ENCODE measurements around the gene CDKAL1.

CDKAL1 gene

DNA sequence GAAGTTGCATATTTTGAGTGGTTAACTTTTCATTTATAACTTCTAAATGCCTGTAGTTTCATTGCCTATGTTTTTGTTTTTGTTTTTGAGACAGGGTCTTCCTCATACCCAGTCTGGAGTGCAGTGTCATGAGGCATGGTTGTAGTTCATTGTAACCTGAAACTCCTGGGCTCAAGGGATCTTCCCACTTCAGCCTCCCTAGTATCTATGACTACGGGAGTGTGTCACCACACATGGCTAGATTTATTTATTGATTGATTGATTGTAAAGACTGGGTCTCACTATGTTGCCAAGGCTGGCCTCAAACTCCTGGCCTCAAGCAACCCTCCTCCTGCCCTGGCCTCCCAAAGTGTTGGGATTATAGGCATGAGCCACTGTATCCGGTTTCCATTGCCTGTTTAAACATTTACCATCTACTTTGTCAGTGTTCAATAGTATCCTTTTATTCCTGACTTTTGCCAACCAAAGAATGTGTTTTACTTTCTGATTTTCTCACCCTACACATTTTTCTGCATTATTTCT lies 144.6 kb downstream of the CDKAL1 start:
- no peak for DNase-seq (ENCODE audit: low spot score)

DNA sequence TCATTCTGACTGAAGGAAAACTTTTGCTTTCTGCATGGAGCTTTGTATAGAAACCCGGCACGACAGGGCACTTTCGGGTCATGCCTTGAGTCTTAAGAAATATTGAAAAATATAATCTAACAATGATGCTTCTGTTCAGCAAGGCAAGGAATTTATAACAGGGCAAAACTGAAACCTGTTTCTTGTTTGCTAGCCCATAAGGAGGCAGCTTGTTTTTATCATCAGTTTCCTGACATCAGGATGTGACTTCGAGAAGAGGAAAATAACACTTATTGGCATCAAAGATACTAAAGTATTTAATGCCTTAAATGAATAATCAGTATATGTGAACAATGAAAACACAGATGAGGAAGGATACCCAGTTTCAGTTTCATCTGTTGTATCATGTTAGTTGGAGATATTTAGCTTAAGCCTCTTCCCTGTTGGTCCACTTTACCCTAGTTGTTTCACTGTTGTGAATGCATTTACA lies 146.5 kb downstream of the CDKAL1 start:
- peak; percentile 64 for DNase-seq (ENCODE audit: low spot score)

DNA sequence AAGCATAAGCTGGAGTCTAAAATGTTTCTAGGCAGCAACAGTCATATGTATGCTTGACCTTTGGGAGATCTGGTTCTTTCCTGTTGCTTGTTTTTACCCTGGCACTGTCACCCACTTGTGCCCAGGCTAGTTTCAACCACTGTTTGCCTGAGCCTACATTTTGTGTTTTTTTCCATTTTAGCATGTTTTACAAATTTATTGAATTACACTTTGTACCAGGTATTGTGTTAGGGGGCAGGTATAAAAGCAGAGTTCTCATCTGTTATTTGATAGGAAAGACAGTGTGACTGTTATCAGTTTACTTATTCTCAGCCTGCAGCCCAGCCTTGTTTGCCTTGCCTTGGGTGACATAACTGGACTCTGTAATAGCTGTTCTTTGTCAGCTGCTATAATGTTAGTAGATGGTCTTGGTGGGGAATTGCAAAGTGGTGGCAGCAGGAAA lies 147.0 kb downstream of the CDKAL1 start:
- no peak for DNase-seq (ENCODE audit: low spot score)

- no peak for DNase-seq (ENCODE audit: low spot score)
These were observed 150.2 kb downstream of the CDKAL1 start for GRCh38 chr6:20684474-20684873.

DNA sequence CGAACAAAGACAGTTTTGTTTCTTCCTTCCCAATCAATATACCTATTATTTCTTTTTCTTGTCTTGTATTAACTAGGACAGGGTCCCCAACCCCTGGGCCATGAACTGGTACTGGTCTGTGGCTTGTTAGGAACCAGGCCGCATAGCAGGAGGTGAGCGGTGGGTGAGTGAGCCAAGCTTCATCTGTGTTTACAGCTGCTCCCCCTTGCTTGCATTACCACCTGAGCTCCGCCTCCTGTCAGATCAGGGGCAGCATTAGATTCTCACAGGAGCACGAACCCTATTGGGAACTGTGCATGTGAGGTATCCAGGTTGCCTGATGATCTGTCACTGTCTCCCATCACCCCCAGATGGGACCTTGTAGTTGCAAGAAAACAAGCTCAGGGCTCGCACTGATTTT lies 151.9 kb downstream of the CDKAL1 start:
- DNase-seq (ENCODE audit: low spot score): no peak

- DNase-seq (ENCODE audit: low spot score): no peak
These were observed 153.2 kb downstream of the CDKAL1 start for GRCh38 chr6:20687494-20687893.

- no peak for DNase-seq (ENCODE audit: low spot score)
These were observed 154.6 kb downstream of the CDKAL1 start for GRCh38 chr6:20688710-20689500.

- DNase-seq (ENCODE audit: low spot score): no peak
These were observed 156.9 kb downstream of the CDKAL1 start for GRCh38 chr6:20691185-20691584.

DNA sequence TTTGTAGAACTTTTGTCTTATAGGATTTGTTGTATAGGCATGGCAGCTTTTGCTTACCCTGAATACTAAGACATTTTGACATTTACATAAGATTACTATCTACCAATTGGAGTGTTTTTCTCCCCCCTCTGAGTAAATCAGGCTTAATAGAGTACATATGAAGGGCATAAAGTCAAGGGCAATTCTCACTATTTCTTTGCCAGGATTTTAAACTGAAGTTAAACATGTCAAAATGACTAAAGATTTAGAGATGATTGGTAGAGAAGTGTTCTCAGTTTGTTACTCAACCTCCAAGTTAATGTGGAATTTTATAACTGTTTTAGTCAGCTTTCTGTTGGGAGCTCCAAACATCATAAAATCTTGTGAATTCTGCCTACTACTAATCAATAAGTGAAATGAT lies 157.8 kb downstream of the CDKAL1 start:
- no peak for DNase-seq (ENCODE audit: low spot score)

DNA sequence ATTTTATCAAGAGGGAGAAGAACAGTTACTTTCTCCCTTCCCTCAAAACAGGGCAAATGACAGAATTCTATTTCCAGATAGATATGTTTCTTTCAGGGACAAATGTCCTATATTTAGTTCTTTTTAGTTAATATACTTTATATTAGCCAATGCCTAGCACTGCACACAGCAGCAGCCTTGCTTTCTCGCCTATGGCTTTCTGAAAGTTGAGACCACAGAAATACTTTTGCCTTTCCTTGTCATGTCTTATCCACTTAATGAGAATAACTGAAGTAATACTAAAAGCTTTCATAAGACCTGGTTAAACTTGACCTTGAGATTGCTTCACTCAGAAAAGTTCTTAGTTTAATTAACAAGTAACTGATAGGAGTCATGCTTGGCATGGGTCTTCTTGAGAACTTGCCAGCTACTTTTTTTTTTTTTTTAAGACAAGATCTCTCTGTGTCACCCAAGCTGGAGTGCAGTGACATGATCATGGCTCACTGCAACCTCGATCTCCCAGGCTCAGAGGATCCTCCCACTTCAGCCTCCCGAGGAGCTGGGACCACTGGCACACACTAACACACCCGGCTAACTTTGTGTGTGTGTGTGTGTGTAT lies 159.3 kb downstream of the CDKAL1 start:
- no peak for DNase-seq (ENCODE audit: low spot score)

GRCh38 chr6:20696676-20697075 lies 162.4 kb downstream of the CDKAL1 start:
- no peak for DNase-seq (ENCODE audit: low spot score)

GRCh38 chr6:20698675-20699074 lies 164.4 kb downstream of the CDKAL1 start:
- DNase-seq (ENCODE audit: low spot score): no peak

DNA sequence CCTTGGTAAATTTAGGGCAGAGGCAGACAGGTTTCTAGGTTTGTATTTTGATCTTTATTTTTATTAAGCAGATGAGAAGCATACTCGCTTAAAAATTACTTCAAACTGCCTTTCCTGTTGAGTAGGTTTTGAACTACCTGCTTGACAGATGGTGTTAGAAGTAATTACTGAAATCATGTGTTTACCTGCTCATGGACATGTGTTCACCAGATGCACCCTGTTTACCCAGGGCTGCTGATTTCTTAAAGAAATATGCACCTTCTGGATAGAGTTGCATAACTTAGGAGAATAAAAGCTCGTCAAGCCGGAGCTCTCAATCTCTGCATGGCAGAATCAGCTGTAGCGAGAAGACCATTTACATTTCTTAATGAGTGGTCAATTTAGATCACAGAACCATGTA lies 165.1 kb downstream of the CDKAL1 start:
- no peak for DNase-seq (ENCODE audit: low spot score)

DNA sequence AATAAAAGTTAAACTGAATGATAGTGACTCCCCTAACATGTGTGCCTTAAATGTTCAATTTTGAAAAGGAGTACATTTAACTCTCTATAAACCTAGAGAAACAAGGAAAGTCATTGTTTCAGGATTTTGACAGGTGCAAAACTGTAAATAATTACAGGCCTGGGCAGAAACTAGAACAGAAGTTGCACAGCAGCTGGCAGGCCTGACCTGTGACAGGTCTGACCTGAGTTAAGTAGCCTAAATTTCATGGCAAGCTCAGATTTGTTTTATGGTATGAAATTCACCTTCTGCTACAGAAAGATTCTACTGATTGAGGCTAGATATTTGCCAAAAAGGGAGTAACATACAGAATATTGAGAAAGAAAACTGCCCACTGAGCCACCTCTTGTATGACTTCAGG lies 166.1 kb downstream of the CDKAL1 start:
- no peak for DNase-seq (ENCODE audit: low spot score)

DNA sequence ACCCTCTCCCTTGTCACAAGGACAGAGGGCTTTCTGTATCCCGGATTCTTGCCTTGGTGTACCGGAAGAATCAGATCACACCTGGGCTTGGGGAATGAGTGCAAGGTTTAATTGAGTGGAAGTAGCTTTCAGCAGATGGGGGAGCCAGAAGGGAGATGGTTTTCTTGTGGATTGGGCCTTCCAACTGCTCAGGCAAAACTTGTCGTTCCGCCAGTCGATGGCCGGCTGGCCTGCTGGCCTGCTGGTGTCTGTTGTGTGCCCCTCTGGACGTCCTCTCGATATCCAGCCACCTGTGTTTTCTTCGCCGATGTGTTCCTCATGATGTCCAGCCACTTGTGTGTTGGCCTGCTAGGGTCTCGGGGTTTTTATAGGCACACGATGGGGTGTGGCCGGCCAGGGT lies 168.1 kb downstream of the CDKAL1 start:
- no peak for DNase-seq (ENCODE audit: low spot score)

GRCh38 chr6:20703049-20703448 lies 168.8 kb downstream of the CDKAL1 start:
- no peak for DNase-seq (ENCODE audit: low spot score)

DNA sequence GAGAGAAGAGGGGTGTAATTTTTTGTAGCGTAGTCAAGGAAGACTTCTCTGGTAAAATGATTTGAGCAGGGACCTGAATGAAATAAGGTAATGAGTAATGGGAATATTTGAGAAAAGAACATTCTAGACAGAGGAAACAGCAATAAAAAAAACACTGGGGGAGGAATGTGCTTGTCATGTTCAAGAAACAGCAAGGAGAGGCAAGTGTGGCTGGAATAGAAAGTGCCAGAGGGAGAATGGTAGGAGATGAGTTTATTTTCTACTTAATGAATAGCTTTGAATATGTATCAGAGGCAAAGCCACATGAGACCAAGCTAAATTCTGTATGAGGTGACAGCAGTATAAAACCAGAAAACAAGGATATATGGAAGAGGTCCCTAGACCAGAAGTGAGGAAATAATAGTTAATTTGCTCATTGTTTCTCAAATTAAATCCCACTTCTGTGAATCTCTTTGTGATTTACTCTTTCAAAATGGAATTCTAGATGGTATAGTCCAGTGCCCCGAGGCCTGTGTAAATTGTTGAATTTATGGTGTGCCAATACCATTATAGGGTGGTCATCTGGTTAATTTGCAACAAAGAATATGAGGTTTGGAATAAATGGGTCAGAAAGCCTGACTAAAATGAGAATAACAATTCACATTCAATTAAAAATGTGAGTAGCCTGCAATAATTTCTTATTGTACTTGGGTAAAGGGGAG lies 170.2 kb downstream of the CDKAL1 start:
- DNase-seq (ENCODE audit: low spot score): no peak

GRCh38 chr6:20705741-20706140 lies 171.5 kb downstream of the CDKAL1 start:
- no peak for DNase-seq (ENCODE audit: low spot score)

GRCh38 chr6:20706238-20706938 lies 172.1 kb downstream of the CDKAL1 start:
- DNase-seq (ENCODE audit: low spot score): no peak

DNA sequence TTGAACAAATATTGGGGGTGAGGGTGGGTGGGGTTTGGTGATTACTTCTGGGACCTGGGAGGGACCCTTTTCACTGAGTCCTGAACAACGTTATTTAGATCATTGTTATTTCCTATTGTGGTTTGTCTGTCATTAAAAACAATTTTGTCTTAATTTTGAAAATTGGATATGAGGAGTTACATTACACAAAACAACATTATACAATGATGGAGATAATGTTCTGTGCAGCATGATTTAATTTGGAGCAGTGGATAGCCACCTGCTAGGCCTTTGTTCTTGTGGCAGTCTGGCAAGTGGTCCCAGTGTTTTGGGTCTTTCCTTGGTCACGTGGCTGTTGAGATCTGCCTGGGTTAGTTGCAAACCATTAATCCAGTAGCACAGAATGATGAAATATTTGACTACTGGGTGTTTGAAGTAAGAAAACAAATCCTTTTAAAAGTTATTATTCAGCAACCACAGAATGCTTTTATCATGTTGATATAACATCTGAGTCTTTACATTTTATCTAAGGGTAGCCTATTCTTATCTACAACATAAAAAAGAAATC lies 172.8 kb downstream of the CDKAL1 start:
- DNase-seq (ENCODE audit: low spot score): no peak

GRCh38 chr6:20707870-20708269 lies 173.6 kb downstream of the CDKAL1 start:
- DNase-seq (ENCODE audit: low spot score): no peak

Data from COLO829 (cell line).